H1 (cell line): ENCODE measurements around the gene SRPRB. TPM values are rescaled to one million over a fixed set of nuclear protein-coding genes. Genes with fewer than 3 reads are reported as not detected.

Source experiments
- CTCF ChIA-PET: fragments of 300-600 bp; sonication (Branson Sonifier 250); formaldehyde crosslinking; loops from one replicate; lab custom pipeline; 2021; ENCODE audit not compliant: partially characterized antibody; lab: Charles Lee
- POLR2A ChIA-PET: fragments of 300-600 bp; sonication (Branson Sonifier 250); formaldehyde crosslinking; loops from one replicate; lab custom pipeline; 2021; ENCODE audit warnings: inconsistent platforms; ENCODE audit not compliant: partially characterized antibody; lab: Charles Lee
- DNase-seq, 2 experiments: peaks; one replicate each; pipeline versions ENCODE4 v3.0.0 to v3.0.0-alpha.2; 2010 to 2022; ENCODE audit warnings: low spot score in 2 of 2, low read depth in 1 of 2, mixed read lengths in 1 of 2
- FAIRE-seq: peaks from 2 replicates; lab custom pipeline; 2011; peaks lifted over from hg19 to GRCh38; lab: Jason Lieb, UNC
- H2AFZ ChIP-seq: 2 replicates; pipeline ENCODE4 v1.8.1; 2012; ENCODE audit warnings: low read length, inconsistent platforms
- H2AK5ac ChIP-seq: 2 replicates; pipeline ENCODE4 v1.6.1; 2013; ENCODE audit warnings: low read depth, low read length
- H2BK120ac ChIP-seq: replicated peaks from 2 replicates; pipeline ENCODE3; 2013; ENCODE audit warnings: low read depth, low read length, inconsistent platforms
- H2BK12ac ChIP-seq: 2 replicates; pipeline ENCODE4 v1.6.1; 2013; ENCODE audit warnings: low read depth, low read length
- H2BK15ac ChIP-seq: 2 replicates; pipeline ENCODE4 v1.6.1; 2013; ENCODE audit warnings: low read length
- H2BK20ac ChIP-seq: 2 replicates; pipeline ENCODE4 v1.6.1; 2013; ENCODE audit warnings: low read length
- H2BK5ac ChIP-seq: 2 replicates; pipeline ENCODE4 v1.6.1; 2013; ENCODE audit warnings: low read depth, low read length
- H3K14ac ChIP-seq: 2 replicates; pipeline ENCODE4 v1.6.1; 2013; ENCODE audit warnings: inconsistent platforms; ENCODE audit not compliant: insufficient read length
- H3K18ac ChIP-seq: 2 replicates; pipeline ENCODE4 v1.6.1; 2013; ENCODE audit warnings: low read length; ENCODE audit errors: extremely low read depth
- H3K23ac ChIP-seq: 2 replicates; pipeline ENCODE4 v1.6.1; 2013; ENCODE audit warnings: inconsistent platforms; ENCODE audit not compliant: insufficient read length
- H3K23me2 ChIP-seq: 2 replicates; pipeline ENCODE4 v1.6.1; 2013; ENCODE audit warnings: low read depth, low read length
- H3K27ac ChIP-seq: 2 replicates; pipeline ENCODE4 v1.6.1; 2011; ENCODE audit warnings: low read depth, low read length, inconsistent platforms
- H3K27me3 ChIP-seq, 4 experiments: replicated peaks in 1 of 4; 1 replicate in 1 of 4; 2 replicates in 3 of 4; pipeline versions ENCODE4 v1.6.1 to v1.8.1; 2011 to 2013; ENCODE audit warnings: low read length in 3 of 4, mild to moderate bottlenecking in 3 of 4, inconsistent platforms in 2 of 4, mixed read lengths in 2 of 4, moderate library complexity in 1 of 4; ENCODE audit not compliant: control insufficient read depth in 3 of 4, insufficient read depth in 3 of 4; ENCODE audit errors: extremely low read depth in 1 of 4
- H3K36me3 ChIP-seq, 4 experiments: 2 replicates each; pipeline versions ENCODE4 v1.6.1 to v1.8.1; 2011 to 2013; ENCODE audit warnings: mild to moderate bottlenecking in 4 of 4, low read length in 3 of 4, moderate library complexity in 2 of 4, control low read depth in 1 of 4, inconsistent platforms in 1 of 4; ENCODE audit not compliant: insufficient read depth in 4 of 4, control insufficient read depth in 2 of 4
- H3K4ac ChIP-seq: replicated peaks from 2 replicates; pipeline ENCODE3; 2013; ENCODE audit warnings: low read length, low read depth, mixed read lengths, inconsistent platforms; ENCODE audit not compliant: insufficient read length
- H3K4me1 ChIP-seq, 4 experiments: replicated peaks in 1 of 4; 1 replicate in 1 of 4; 2 replicates in 3 of 4; pipeline versions ENCODE4 v1.6.1 to v1.8.1; 2011 to 2013; ENCODE audit warnings: low read length in 3 of 4, inconsistent platforms in 2 of 4, mixed read lengths in 1 of 4; ENCODE audit not compliant: insufficient read depth in 4 of 4, control insufficient read depth in 3 of 4
- H3K4me2 ChIP-seq, 2 experiments: 2 replicates each; pipeline versions ENCODE4 v1.6.1 to v1.8.1; 2011 to 2013; ENCODE audit warnings: low read depth in 2 of 2, low read length in 2 of 2, control low read depth in 1 of 2, inconsistent platforms in 1 of 2, mild to moderate bottlenecking in 1 of 2; ENCODE audit not compliant: insufficient read depth in 1 of 2
- H3K4me3 ChIP-seq, 4 experiments: fragments of 200-600, 300-600 bp in 1 of 4; sonication (generic), shearing (Covaris generic), sonication (Bioruptor Twin) in 1 of 4; 2 replicates each; pipeline versions ENCODE4 v1.5.1 to v1.8.1; 2011 to 2016; ENCODE audit warnings: low read length in 4 of 4, low read depth in 3 of 4, control low read depth in 2 of 4, inconsistent platforms in 2 of 4, mild to moderate bottlenecking in 2 of 4, mixed read lengths in 1 of 4, moderate library complexity in 1 of 4; ENCODE audit not compliant: insufficient read depth in 2 of 4; ENCODE audit errors: extremely low read depth in 1 of 4
- H3K56ac ChIP-seq: replicated peaks from 2 replicates; pipeline ENCODE3; 2013; ENCODE audit warnings: low read depth, mild to moderate bottlenecking, mixed read lengths, low read length, inconsistent platforms; ENCODE audit not compliant: insufficient read length
- H3K79me1 ChIP-seq: 2 replicates; pipeline ENCODE4 v1.6.1; 2013; ENCODE audit warnings: low read depth, low read length, control low read depth
- H3K79me2 ChIP-seq, 2 experiments: 2 replicates each; pipeline versions ENCODE4 v1.6.1 to v1.8.1; 2012 to 2013; ENCODE audit warnings: low read length in 2 of 2, mild to moderate bottlenecking in 2 of 2, inconsistent platforms in 1 of 2; ENCODE audit not compliant: insufficient read depth in 2 of 2, control insufficient read depth in 1 of 2
- H3K9ac ChIP-seq, 4 experiments: replicated peaks in 1 of 4; 1 replicate in 1 of 4; 2 replicates in 3 of 4; pipeline versions ENCODE4 v1.6.1 to v1.8.1; 2011 to 2013; ENCODE audit warnings: low read depth in 3 of 4, low read length in 3 of 4, control low read depth in 2 of 4, mild to moderate bottlenecking in 2 of 4, moderate library complexity in 2 of 4, inconsistent platforms in 1 of 4; ENCODE audit errors: extremely low read depth in 1 of 4
- H3K9me3 ChIP-seq, 2 experiments: 2 replicates each; pipeline versions ENCODE4 v1.6.1 to v1.8.1; 2012 to 2013; ENCODE audit warnings: mild to moderate bottlenecking in 2 of 2, moderate library complexity in 2 of 2, control low read depth in 1 of 2, inconsistent platforms in 1 of 2, low read depth in 1 of 2, low read length in 1 of 2, mixed read lengths in 1 of 2; ENCODE audit not compliant: insufficient read depth in 2 of 2
- H4K20me1 ChIP-seq, 2 experiments: replicated peaks in 1 of 2; 2 replicates each; pipeline versions ENCODE3 to v1.8.1; 2011 to 2013; ENCODE audit warnings: inconsistent platforms in 2 of 2, low read length in 2 of 2, mild to moderate bottlenecking in 1 of 2; ENCODE audit not compliant: insufficient read depth in 2 of 2, control insufficient read depth in 1 of 2
- H4K5ac ChIP-seq: 2 replicates; pipeline ENCODE4 v1.6.1; 2013; ENCODE audit warnings: low read length, low read depth, mixed read lengths, inconsistent platforms; ENCODE audit not compliant: insufficient read length
- H4K8ac ChIP-seq: 2 replicates; pipeline ENCODE4 v1.8.0; 2013; ENCODE audit warnings: mild to moderate bottlenecking, moderate library complexity, low read length, inconsistent platforms; ENCODE audit not compliant: insufficient read depth; ENCODE audit errors: extremely low read depth
- H4K91ac ChIP-seq: replicated peaks from 2 replicates; pipeline ENCODE3; 2013; ENCODE audit warnings: low read length, mixed read lengths, inconsistent platforms; ENCODE audit not compliant: insufficient read length
- BCL11A ChIP-seq, 2 experiments: IDR thresholded peaks; one replicate each; pipeline ENCODE4 v1.6.1; 2011; ENCODE audit warnings: low read depth in 2 of 2, low read length in 2 of 2, mild to moderate bottlenecking in 2 of 2
- CBX5 ChIP-seq: fragments of 300-800, 300-1000 bp; sonication (generic); IDR thresholded peaks from 2 replicates; pipeline ENCODE4 v1.7.1; 2016; ENCODE audit warnings: antibody characterized with exemption, low read length, low read depth
- CHD1 ChIP-seq: IDR thresholded peaks from 2 replicates; pipeline ENCODE4 v1.6.1; 2012; ENCODE audit warnings: low read depth, low read length, improper control_type of control experiment
- GTF2F1 ChIP-seq: IDR thresholded peaks from 2 replicates; pipeline ENCODE4 v1.6.1; 2012; ENCODE audit warnings: low read depth, low read length, improper control_type of control experiment, borderline replicate concordance
- ZNF274 ChIP-seq: IDR thresholded peaks from 2 replicates; pipeline ENCODE4 v1.7.0; 2012; ENCODE audit warnings: low read length, borderline replicate concordance; ENCODE audit errors: extremely low read depth
- WGBS, 2 experiments: shearing (Covaris generic) in 1 of 2; methylation state at CpG; one replicate each; pipeline versions ENCODE4 v1.1.6 to v1.1.7; 2013 to 2015; ENCODE audit warnings: low lambda C conversion rate in 2 of 2, mixed read lengths in 2 of 2, inconsistent platforms in 1 of 2, low coverage in 1 of 2, missing lambda C conversion rate in 1 of 2; ENCODE audit not compliant: insufficient replicate concordance in 2 of 2, insufficient coverage in 1 of 2, insufficient read length in 1 of 2; ENCODE audit errors: extremely low coverage in 1 of 2, missing lambda C conversion rate in 1 of 2; 5-methylcytosine and 5-hydroxymethylcytosine counted together
- polyA plus RNA-seq, 7 experiments: library from polyadenylated mRNA; depleted of rRNA in 3 of 7; stranded (reverse) in 5 of 7; unstranded in 2 of 7; fragments of >200 nt in 5 of 7; fragments of 200-250 nt in 2 of 7; gene quantifications; 1 replicate in 5 of 7; 2 replicates in 1 of 7; 4 replicates in 1 of 7; pipeline versions ENCODE4 v1.2.1 to v1.2.3, GENCODE V29; 2011 to 2013; ENCODE audit warnings: missing spikeins in 2 of 7, mixed read lengths in 2 of 7
- total RNA-seq: library from RNA; stranded (reverse); fragmentation: NEBNext Ultra II Directional; extraction: Animal tissue kit (Norgen Biotek cat#: 25700); gene quantifications from 2 replicates; pipeline ENCODE4 v1.2.1, GENCODE V29; 2021

Gene SRPRB
- total and polyA plus RNA-seq, 2 of the 8 experiments (the other 6 are each of a cell fraction or from before 2014, with no cell fraction given) = 15.9 to 49.8 TPM

DNA sequence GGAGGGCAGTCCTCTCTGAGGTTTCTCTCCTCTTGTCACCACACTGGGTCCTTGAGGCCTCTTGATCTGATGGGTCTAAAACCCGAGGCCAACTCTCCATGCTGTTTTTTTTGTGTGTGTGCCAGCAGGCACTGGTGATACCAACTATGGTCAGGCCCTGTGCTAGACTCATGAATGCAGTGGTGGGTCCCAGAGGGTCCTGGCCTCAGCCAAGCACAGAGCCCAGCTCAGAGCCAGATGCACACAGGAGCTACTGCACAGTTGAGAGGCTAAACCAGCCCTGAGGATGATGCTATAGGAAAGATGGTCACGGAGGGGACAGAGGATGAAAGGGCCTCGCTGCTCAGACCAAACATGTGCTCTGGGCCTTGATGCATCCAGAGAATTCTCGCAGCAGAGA lies 56.5 kb downstream of the SRPRB start:
- H2BK5ac ChIP-seq = no peak overlapping the region
- H2BK120ac ChIP-seq = no peak overlapping the region
- H2BK20ac ChIP-seq = no peak overlapping the region
- 0 out of 2 replicates have a peak overlapping the region, but pooled peaks have one; percentile 27 for H2BK12ac ChIP-seq
- no peak overlapping the region for H4K5ac ChIP-seq
- H3K27me3 ChIP-seq = no peaks in the 10 kb centered on the region
- DNase-seq = no peak
- H3K23me2 ChIP-seq = no peaks in the 10 kb centered on the region
- no peak overlapping the region for H2AFZ ChIP-seq
- no peak overlapping the region for H3K4me3 ChIP-seq
- no peak overlapping the region for H3K27ac ChIP-seq
- ChIA-PET CTCF (no interaction called here), POLR2A (no interaction called here)
- H3K79me1 ChIP-seq = no peaks in the 10 kb centered on the region
- no peak overlapping the region for H3K9ac ChIP-seq
- H3K14ac ChIP-seq = no peak overlapping the region
- H2BK15ac ChIP-seq = no peak overlapping the region
- no peaks in the 10 kb centered on the region for H4K20me1 ChIP-seq
- H3K4ac ChIP-seq = no peak overlapping the region
- H4K8ac ChIP-seq = no peak overlapping the region; the same call in 1 of the 2 replicates
- TF ChIP-seq CHD1 (no peak), GTF2F1 (no peak), CBX5 (no peak), BCL11A (IDR thresholded peaks at IDR 0.05; ENCODE audit: low read depth in 2 of 2, low read length in 2 of 2) (no peak), ZNF274 (no peak)
- no peak overlapping the region for H3K4me2 ChIP-seq
- H2AK5ac ChIP-seq = no peak overlapping the region
- no peak overlapping the region for H3K18ac ChIP-seq
- no peaks in the 10 kb centered on the region for H3K36me3 ChIP-seq
- 83% methylated on average over 4 of the region's 4 CpGs; no CpG with 5 or more reads in 1 of the 2 experiments for WGBS, 2 experiments
- H4K91ac ChIP-seq = no peak overlapping the region
- H3K9me3 ChIP-seq = no peaks in the 10 kb centered on the region
- H3K56ac ChIP-seq = no peak overlapping the region
- H3K4me1 ChIP-seq = peaks cover 0 to 2% (median 0%) of the 10 kb centered on the region in 4 experiments; a peak in 3 of 7 replicates
- no peak overlapping the region for H3K23ac ChIP-seq
- FAIRE-seq = no peak
- no peaks in the 10 kb centered on the region for H3K79me2 ChIP-seq
